GM13977 (cell line): ENCODE measurements around the gene CAMK2A.

Experiments
- DNase-seq: peaks from one replicate; pipeline ENCODE4 v3.0.0; 2012; ENCODE audit warnings: low spot score
- in situ Hi-C: fragments of 300-500 bp; cut with MboI; formaldehyde crosslinking; loops from one replicate; pipeline ENCODE4 v1.12.0; 2022; ENCODE audit warnings: low sequenced_read_pairs, low pct_unique_long_range_greater_than_20kb, mixed read lengths, inconsistent platforms; ENCODE audit not compliant: unreplicated experiment
- TF ChIP-seq, protein P1 (sequence below): IDR thresholded peaks from 2 replicates; pipeline ENCODE4 v1.5.1; 2012; ENCODE audit warnings: mild to moderate bottlenecking, control low read depth; ENCODE audit not compliant: insufficient read depth; ENCODE audit errors: extremely low read depth, missing control alignments

The CAMK2A gene

DNA sequence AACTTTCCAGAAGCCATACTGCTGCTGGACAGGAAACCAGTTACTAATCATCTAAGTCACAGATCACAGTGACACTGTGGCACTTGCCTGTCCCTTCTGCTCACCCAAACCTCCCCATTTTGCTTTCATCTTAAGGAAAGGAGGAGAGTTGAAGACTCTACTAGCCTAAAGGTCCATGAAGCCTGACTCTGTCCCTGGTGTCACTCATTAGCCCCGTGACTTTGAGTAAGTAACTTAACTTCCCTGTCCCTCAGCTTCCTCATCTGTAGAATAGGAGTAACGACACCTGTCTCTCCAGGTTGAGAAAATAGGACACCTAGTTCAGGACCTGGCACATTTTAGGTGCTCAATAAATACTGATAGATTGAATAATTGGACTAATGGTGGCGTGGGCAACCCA lies 100.2 kb downstream of the CAMK2A start:
- no peak for DNase-seq
- in situ Hi-C loops = no loop called here
- TF ChIP-seq, protein P1, sequence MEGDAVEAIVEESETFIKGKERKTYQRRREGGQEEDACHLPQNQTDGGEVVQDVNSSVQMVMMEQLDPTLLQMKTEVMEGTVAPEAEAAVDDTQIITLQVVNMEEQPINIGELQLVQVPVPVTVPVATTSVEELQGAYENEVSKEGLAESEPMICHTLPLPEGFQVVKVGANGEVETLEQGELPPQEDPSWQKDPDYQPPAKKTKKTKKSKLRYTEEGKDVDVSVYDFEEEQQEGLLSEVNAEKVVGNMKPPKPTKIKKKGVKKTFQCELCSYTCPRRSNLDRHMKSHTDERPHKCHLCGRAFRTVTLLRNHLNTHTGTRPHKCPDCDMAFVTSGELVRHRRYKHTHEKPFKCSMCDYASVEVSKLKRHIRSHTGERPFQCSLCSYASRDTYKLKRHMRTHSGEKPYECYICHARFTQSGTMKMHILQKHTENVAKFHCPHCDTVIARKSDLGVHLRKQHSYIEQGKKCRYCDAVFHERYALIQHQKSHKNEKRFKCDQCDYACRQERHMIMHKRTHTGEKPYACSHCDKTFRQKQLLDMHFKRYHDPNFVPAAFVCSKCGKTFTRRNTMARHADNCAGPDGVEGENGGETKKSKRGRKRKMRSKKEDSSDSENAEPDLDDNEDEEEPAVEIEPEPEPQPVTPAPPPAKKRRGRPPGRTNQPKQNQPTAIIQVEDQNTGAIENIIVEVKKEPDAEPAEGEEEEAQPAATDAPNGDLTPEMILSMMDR = no peak

DNA sequence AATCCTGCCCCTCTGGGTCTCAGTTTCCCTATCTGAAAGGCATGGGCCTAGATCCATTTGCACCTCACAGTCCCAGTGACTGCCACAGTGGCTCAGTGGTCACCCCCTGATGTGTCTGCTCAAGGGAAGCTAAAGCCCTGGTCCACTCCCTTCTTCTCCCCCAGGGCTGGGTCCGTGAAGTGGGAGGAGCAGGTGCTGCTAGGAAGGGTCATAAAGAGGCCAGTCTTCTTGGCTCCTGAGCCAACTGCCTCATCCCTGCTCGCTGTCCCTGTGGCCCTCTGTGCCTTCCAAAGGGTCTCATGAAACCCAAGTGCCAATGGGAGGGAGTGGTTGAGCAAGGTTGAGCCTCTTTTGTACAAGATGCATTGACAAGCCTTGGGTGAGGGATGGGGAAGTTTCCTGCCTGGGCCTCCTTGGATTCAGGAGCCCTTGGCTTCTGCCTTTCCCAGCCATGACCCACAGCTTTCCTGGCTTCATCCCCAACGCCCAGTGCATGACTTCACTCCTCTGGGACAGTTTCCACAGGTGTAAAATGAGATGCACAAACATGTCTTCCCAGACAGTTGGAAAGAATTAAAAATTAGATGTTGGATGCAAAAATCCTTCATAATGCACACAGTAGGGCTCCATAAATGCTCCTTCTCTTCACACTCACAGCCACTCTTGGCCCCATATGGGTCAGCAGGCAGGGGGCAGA lies 101.3 kb downstream of the CAMK2A start:
- in situ Hi-C loops = no loop called here
- TF ChIP-seq, protein P1 = no peak
- no peak for DNase-seq

DNA sequence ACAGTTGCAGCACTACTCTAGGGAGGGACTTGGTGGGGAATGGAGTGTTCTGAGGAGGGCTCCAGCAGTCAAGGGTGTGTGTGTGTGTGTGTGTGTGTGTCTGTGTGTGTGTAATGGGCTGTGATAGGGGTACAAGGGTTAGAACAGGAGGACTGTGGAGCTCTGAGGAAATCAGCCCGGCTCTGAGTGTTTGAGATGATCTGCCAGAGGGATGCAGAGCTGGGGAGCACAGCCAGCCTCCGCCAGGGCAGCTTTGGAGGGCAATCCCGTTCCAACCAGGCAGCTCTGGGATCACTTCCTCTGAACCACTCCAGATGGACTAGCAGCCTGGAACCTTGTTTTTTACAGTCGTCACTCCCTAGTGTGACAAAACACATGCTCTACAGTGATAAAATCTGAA lies 102.7 kb downstream of the CAMK2A start:
- in situ Hi-C loops = no loop called here
- TF ChIP-seq, protein P1 = no peak
- no peak for DNase-seq

DNA sequence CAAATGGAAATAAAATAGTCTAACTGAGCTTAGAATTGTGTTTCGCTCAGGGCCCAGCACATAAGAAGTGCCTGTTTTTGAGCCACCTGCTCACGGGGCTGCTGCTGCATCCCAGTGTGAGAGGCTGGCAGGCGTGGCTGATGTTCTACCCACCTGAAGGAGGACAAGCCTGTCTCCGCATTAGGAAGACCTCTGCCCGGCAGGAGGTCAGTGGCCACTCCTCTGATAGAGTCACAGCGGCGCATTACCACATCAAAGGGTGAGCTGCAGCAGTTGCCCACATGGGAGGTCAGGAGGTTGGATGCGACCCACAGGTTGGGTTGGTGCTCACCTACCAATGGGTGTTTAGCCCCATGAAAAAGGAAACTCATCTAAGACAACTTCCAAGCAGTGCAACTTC lies 103.4 kb downstream of the CAMK2A start:
- no peak for DNase-seq
- TF ChIP-seq, protein P1 = no peak
- in situ Hi-C loops = no loop called here

DNA sequence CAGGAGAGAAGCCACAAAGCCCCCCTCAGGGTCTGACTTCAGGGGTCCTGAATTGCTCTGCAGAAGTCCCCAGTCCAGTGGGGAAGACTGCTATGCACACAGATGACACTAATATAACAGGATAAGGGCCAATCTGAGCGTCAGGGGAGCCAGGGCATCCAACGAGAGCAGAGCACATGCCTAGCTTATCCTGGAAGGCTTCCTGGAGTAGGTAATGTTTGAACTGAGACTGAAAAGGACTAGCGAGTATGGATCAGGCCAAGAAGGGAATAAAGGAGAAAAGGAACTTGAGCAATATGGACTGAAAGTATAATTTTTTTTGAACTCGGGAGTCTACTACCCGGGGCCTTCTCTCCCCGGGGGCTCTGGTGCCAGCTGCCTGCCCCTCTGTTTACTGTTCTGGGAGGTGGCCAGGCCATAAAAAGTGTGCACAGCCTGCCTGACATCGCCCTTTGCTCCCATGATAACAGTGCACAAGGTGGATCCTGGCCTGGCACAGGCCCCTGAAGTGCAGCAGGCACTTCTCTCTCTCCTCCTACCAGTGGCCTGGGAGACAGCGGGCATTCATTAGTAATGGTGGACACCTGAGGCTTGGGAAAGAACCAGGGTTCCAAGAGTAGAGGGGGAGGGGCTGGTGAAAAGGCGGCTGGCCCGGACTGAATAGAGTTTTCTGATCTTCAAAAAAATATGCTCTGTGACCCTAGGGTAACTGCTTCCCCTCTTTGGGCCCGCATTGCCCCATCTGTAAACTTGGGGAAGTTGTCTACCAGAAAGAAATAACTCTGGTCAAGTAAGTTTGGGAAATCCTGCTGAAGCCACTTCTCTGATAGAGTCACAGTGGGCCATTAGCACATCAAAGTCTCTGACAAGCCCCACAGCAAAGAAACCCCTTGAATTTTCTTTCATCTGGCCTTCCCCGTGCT lies 104.3 kb downstream of the CAMK2A start:
- DNase-seq = no peak
- in situ Hi-C loops = no loop called here
- TF ChIP-seq, protein P1 = no peak

DNA sequence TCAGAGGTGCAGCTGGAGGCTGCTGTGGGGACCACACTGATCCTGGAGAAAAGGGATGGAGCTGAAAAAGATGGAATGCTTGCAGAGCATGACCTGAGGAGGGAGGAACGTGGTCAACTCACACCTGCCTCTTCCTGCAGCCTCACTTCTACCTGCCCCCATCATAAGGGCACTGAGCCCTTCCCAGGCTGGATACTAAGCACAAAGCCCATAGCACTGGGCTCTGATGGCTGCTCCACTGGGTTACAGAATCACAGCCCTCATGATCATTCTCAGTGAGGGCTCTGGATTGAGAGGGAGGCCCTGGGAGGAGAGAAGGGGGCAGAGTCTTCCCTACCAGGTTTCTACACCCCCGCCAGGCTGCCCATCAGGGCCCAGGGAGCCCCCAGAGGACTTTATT lies 105.6 kb downstream of the CAMK2A start:
- in situ Hi-C loops = no loop called here
- TF ChIP-seq, protein P1 = no peak
- DNase-seq = no peak
